ENCODE measurements around the gene NOPCHAP1.

GRCh38 chr12:104958001-104958804, 27.9 kb upstream of the NOPCHAP1 start, which contains the start of gene SLC41A2:
- TF ChIP-seq EZH2 (IDR thresholded peaks at IDR 0.05; ENCODE audit: low read length, unreplicated experiment) (no peak), CTCF (conservative IDR thresholded peaks at IDR 0.05; ENCODE audit: low read depth, low read length) (no peak)

Data from PC-3 (cell line).